HCT116 (cell line): ENCODE measurements around the gene AQP10. TPM values are rescaled to one million over a fixed set of nuclear protein-coding genes. Genes with fewer than 3 reads are reported as not detected.
"Not testable (repeated sequence)": the region's sequence is repeated elsewhere in the genome, so short reads cannot be mapped to it uniquely, and the experiment has no call there.

Experiments used
- ATAC-seq: fragments of 200-7000 bp; cut with Tn5 transposase; 2 replicates; pipeline ENCODE4 v1.9.1; 2020; ENCODE audit warnings: mild to moderate bottlenecking, moderate library complexity
- BruUV-seq: library from RNA; stranded (reverse); fragments of 400-500 nt; replicated peaks from 2 replicates; lab custom pipeline; 2021; lab: Mats Ljungman, UMichigan
- CTCF ChIA-PET: fragments of 300-600 bp; sonication (Branson Sonifier 250); formaldehyde crosslinking; loops from one replicate; lab custom pipeline; 2021; ENCODE audit warnings: antibody characterized with exemption; lab: Charles Lee
- POLR2A ChIA-PET: fragments of 300-600, 350-600 bp; sonication (Branson Sonifier 250); formaldehyde crosslinking; loops from one replicate; lab custom pipeline; 2021; ENCODE audit warnings: antibody characterized with exemption; lab: Charles Lee
- RAD21 ChIA-PET, 2 experiments: fragments of 300-600 bp; sonication (Branson Sonifier 250); formaldehyde crosslinking; loops; one replicate each; lab custom pipeline; 2023; ENCODE audit warnings: low total read pairs in 2 of 2; ENCODE audit not compliant: uncharacterized antibody in 2 of 2, unreplicated experiment in 2 of 2, low non-redundant PET in 1 of 2; lab: Charles Lee
- DNase-seq: peaks from one replicate; pipeline ENCODE4 v3.0.0-alpha.2; 2010; ENCODE audit warnings: low read depth, low spot score
- H2AFZ ChIP-seq: fragments of 200-600 bp; shearing (Covaris generic), sonication (generic); 2 replicates; pipeline ENCODE4 v1.6.1; 2017; ENCODE audit warnings: low read depth, mixed run types, mixed read lengths, antibody characterized with exemption, low read length; ENCODE audit not compliant: poor library complexity, severe bottlenecking
- H3K27ac ChIP-seq: 2 replicates; pipeline ENCODE4 v1.5.1; 2012; ENCODE audit warnings: low read depth, low read length
- H3K27me3 ChIP-seq: fragments of 200-600 bp; sonication (generic); 2 replicates; pipeline ENCODE4 v1.6.1; 2016; ENCODE audit warnings: mixed run types, low read length, mixed read lengths; ENCODE audit not compliant: insufficient read depth
- H3K36me3 ChIP-seq, 2 experiments: fragments of 200-500 bp in 1 of 2; fragments of 200-600 bp in 1 of 2; sonication (Bioruptor generic) in 1 of 2; sonication (generic) in 1 of 2; 2 replicates each; pipeline versions ENCODE4 v1.5.1 to v1.6.1; 2014 to 2016; ENCODE audit warnings: low read length in 2 of 2, inconsistent platforms in 1 of 2, mixed read lengths in 1 of 2, mixed run types in 1 of 2; ENCODE audit not compliant: insufficient read depth in 2 of 2, control insufficient read depth in 1 of 2
- H3K4me1 ChIP-seq, 2 experiments: fragments of 200-600 bp in 1 of 2; sonication (generic) in 1 of 2; 2 replicates each; pipeline versions ENCODE4 v1.5.1 to v1.6.1; 2012 to 2017; ENCODE audit warnings: low read length in 2 of 2, inconsistent platforms in 1 of 2, mild to moderate bottlenecking in 1 of 2, mixed read lengths in 1 of 2, mixed run types in 1 of 2, moderate library complexity in 1 of 2; ENCODE audit not compliant: insufficient read depth in 2 of 2, control insufficient read depth in 1 of 2
- H3K4me2 ChIP-seq: fragments of 200-600 bp; sonication (generic); 2 replicates; pipeline ENCODE4 v1.6.1; 2017; ENCODE audit warnings: mixed run types, low read length, mixed read lengths
- H3K4me3 ChIP-seq, 2 experiments: fragments of 200-600 bp in 1 of 2; sonication (generic) in 1 of 2; replicated peaks in 1 of 2; 2 replicates each; pipeline ENCODE4 v1.5.1; 2011 to 2016; ENCODE audit warnings: low read length in 2 of 2, control low read depth in 1 of 2, low read depth in 1 of 2, mild to moderate bottlenecking in 1 of 2, mixed read lengths in 1 of 2, mixed run types in 1 of 2
- H3K79me2 ChIP-seq: fragments of 200-600 bp; sonication (generic); 2 replicates; pipeline ENCODE4 v1.6.1; 2017; ENCODE audit warnings: mild to moderate bottlenecking, mixed run types, low read length, moderate library complexity, mixed read lengths; ENCODE audit not compliant: insufficient read depth
- H3K9ac ChIP-seq: fragments of 200-600 bp; sonication (generic); 2 replicates; pipeline ENCODE4 v1.6.1; 2016; ENCODE audit warnings: low read length, mixed read lengths
- H3K9me2 ChIP-seq: fragments of 200-600 bp; sonication (generic), shearing (Covaris generic); 2 replicates; pipeline ENCODE4 v1.6.1; 2017; ENCODE audit warnings: mixed run types, mild to moderate bottlenecking, moderate library complexity; ENCODE audit not compliant: insufficient read depth
- H3K9me3 ChIP-seq, 2 experiments: fragments of 200-500 bp in 1 of 2; fragments of 200-600 bp in 1 of 2; sonication (Bioruptor generic) in 1 of 2; sonication (generic) in 1 of 2; 2 replicates each; pipeline ENCODE4 v1.6.1; 2014 to 2017; ENCODE audit warnings: low read length in 2 of 2, mixed read lengths in 2 of 2, inconsistent platforms in 1 of 2, low read depth in 1 of 2, mild to moderate bottlenecking in 1 of 2, mixed run types in 1 of 2, moderate library complexity in 1 of 2; ENCODE audit not compliant: control insufficient read depth in 1 of 2, insufficient read depth in 1 of 2
- H4K20me1 ChIP-seq: fragments of 200-600 bp; sonication (generic), shearing (Covaris generic); 2 replicates; pipeline ENCODE4 v1.6.1; 2017; ENCODE audit warnings: mixed run types, mild to moderate bottlenecking, moderate library complexity; ENCODE audit not compliant: insufficient read depth
- CEBPB ChIP-seq: IDR thresholded peaks from 2 replicates; pipeline ENCODE4 v1.6.1; 2012; ENCODE audit warnings: low read depth
- CTCF ChIP-seq, 3 experiments: fragments of 200-600 bp in 1 of 3; sonication (generic) in 1 of 3; IDR thresholded peaks in 2 of 3; conservative IDR thresholded peaks in 1 of 3; 2 replicates each; pipeline ENCODE4 v1.5.1; 2012 to 2017; ENCODE audit warnings: low read depth in 2 of 3, low read length in 2 of 3, antibody characterized with exemption in 1 of 3, borderline replicate concordance in 1 of 3, control low read depth in 1 of 3, mild to moderate bottlenecking in 1 of 3, mixed read lengths in 1 of 3, mixed run types in 1 of 3, moderate library complexity in 1 of 3; ENCODE audit not compliant: insufficient read depth in 1 of 3
- POLR2A ChIP-seq: IDR thresholded peaks from 2 replicates; pipeline ENCODE4 v1.7.0; 2011; ENCODE audit warnings: borderline replicate concordance; ENCODE audit not compliant: insufficient read depth, insufficient read length; ENCODE audit errors: extremely low read depth
- RAD21 ChIP-seq: IDR thresholded peaks from 2 replicates; pipeline ENCODE4 v1.6.1; 2012; ENCODE audit warnings: low read depth, mild to moderate bottlenecking
- SRF ChIP-seq: IDR thresholded peaks from 2 replicates; pipeline ENCODE4 v1.6.1; 2012; ENCODE audit warnings: low read depth
- intact Hi-C: fragments of 100-400 bp; cut with micrococcal nuclease; formaldehyde crosslinking; loops from 2 replicates; pipeline ENCODE4 v1.10.0; 2022
- total RNA-seq: library from RNA; stranded (reverse); gene quantifications from one replicate; pipeline ENCODE4 v1.2.1, GENCODE V29; 2021; ENCODE audit not compliant: unreplicated experiment

AQP10 gene
- total RNA-seq, 1 experiment from 2014 or later, result not detected

GRCh38 chr1:154276797-154277196, 44.1 kb upstream of the AQP10 start:
- ATAC-seq (no peak), DNase-seq (no peak)
- Histone ChIP-seq H3K9ac (no peak overlapping the region), H3K4me2 (no peak overlapping the region), H3K27ac (no peak overlapping the region), H3K4me3 (no peak overlapping the region), H3K4me1 (peaks cover 2 to 10% of the 10 kb centered on the region in 2 experiments; a peak in 3 of 4 replicates), H3K9me2 (no peaks in the 10 kb centered on the region), H3K79me2 (peaks cover 13% of the 10 kb centered on the region), H3K9me3 (no peaks in the 10 kb centered on the region), H3K27me3 (no peaks in the 10 kb centered on the region), H4K20me1 (no peaks in the 10 kb centered on the region), H2AFZ (no peak overlapping the region), H3K36me3 (peaks cover 7 to 10% of the 10 kb centered on the region in 2 experiments; a peak in 2 of 4 replicates)
- ChIA-PET RAD21 (interaction anchor here in 1 of 2 experiments (0.7 kb wide), 1 partner anchor 58 kb away, joined by 5 read pairs; no protein-coding TSS in a partner anchor), CTCF (interaction anchor here (1.4 to 3.6 kb wide), 2 partner anchors 52 to 58 kb away, joined by 4 to 15 read pairs; no protein-coding TSS in a partner anchor), POLR2A (no interaction called here)
- no TSS peak for BruUV-seq
- TF ChIP-seq POLR2A (no peak), RAD21 (peak; percentile 53), SRF (no peak), CEBPB (no peak), CTCF (IDR thresholded peaks at IDR 0.05 in 2 of 3, conservative IDR thresholded peaks at IDR 0.05 in 1 of 3; ENCODE audit: borderline replicate concordance in 1 of 3, insufficient read depth in 1 of 3, low read depth in 2 of 3, low read length in 2 of 3) (peak; percentile 33 to 36 (median 35); a peak in 4 of 6 replicates)
- intact Hi-C loops, result no loop called here

GRCh38 chr1:154287591-154287990, 33.3 kb upstream of the AQP10 start:
- H2AFZ ChIP-seq, H3K79me2 ChIP-seq, H3K9me2 ChIP-seq, H3K27ac ChIP-seq, CTCF ChIA-PET, H3K4me3 ChIP-seq, intact Hi-C loops, H3K36me3 ChIP-seq, BruUV-seq, H3K4me2 ChIP-seq, H3K27me3 ChIP-seq, H3K9ac ChIP-seq, H3K9me3 ChIP-seq, H3K4me1 ChIP-seq, ATAC-seq, RAD21 ChIA-PET, H4K20me1 ChIP-seq, DNase-seq, POLR2A ChIA-PET: not testable (repeated sequence)
